HG03066 (cell line): ENCODE data around the gene ARHGAP8.

Source experiments
- ATAC-seq: cut with Tn5 transposase; IDR thresholded peaks from one replicate; pipeline ENCODE4 v1.9.1; 2021; ENCODE audit warnings: low read depth; ENCODE audit not compliant: unreplicated experiment

ARHGAP8 gene

GRCh38 chr22:44724416-44724815, 28.0 kb upstream of the ARHGAP8 start:
- ATAC-seq, result no peak

GRCh38 chr22:44724859-44725258, 27.5 kb upstream of the ARHGAP8 start:
- no peak for ATAC-seq

- no peak for ATAC-seq
Measured at GRCh38 chr22:44726439-44726838, 25.9 kb upstream of the ARHGAP8 start.

- no peak for ATAC-seq
Measured at GRCh38 chr22:44727148-44727547, 25.2 kb upstream of the ARHGAP8 start.

DNA sequence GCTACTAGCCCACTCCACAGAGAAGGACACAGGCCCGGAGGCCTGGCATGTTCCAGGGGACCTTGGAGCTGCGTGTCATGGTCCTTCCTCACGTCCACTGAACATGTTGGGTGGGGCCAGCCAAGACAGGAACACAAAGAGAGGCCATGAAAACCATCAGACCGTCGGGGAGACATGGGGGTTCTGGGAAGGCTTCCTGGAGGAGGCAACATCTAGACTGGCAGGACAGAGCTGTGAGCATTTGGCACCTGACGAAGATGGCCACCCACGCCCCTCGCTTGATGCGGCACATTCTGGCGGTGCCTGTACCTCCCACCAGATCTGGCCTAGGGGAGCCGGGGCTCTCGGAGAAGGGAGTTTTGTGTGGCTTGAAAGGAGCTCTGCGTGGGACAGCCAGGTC, 24.7 kb upstream of the ARHGAP8 start:
- no peak for ATAC-seq

DNA sequence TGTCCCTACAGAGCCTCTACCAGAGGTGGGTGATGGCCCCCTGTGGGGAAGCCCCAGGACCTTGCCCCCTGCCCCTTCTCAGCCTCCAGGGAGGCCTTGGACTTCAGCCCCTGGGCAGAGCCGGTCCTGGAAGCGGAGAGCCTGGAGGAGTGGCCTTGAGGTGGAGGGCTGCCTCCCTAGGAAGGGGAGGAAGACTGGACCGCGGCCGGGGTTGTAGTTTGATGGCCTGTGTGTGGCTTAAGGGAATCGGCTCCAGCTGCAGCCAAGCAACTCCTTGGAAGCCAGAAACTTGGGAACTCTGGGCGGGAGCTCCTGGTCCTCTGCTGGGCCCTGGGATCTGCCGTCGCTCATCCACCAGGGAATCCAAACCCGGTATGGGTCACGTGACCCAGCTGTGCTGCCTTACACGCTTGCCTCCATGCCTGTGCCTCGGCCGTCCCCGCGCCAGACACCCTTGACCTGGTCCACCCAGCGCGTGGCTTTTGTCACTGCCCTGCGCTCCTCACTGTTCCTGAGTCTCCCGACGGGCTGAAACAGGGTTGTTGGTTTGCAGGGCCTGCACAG, 23.5 kb upstream of the ARHGAP8 start:
- no peak for ATAC-seq

- no peak for ATAC-seq
Measured at GRCh38 chr22:44729391-44730021, 22.9 kb upstream of the ARHGAP8 start.

- ATAC-seq, result no peak
Measured at GRCh38 chr22:44730022-44730393, 22.4 kb upstream of the ARHGAP8 start.

- no peak for ATAC-seq
Measured at GRCh38 chr22:44730490-44731356, 21.7 kb upstream of the ARHGAP8 start.

- no peak for ATAC-seq
Measured at GRCh38 chr22:44731357-44731970, 20.9 kb upstream of the ARHGAP8 start.

DNA sequence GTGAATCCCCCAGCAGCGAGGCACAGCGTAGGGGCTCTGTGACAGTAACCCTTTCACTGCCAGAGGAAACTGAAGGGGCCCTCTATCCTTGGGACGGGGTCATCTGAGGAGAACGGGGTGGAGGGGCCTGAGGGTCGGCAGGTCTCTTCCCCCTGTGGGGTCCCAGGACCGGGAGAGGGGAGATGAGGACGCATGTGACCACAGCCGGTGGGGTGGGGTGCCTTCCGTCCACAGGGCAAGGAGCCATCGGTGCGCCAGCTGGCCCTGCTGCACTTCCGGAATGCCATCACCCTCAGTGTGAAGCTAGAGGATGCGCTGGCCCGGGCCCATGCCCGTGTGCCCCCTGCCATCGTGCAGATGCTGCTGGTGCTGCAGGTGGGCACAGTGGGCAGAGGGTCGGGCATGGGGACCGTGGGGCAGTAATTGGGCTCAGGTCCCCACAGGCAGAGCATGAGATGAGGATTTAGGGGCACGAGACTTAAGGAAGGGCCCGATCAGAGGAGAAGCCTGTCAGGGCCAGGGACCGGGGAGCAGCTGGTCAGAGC, 20.3 kb upstream of the ARHGAP8 start:
- ATAC-seq, result no peak

- no peak for ATAC-seq
Measured at GRCh38 chr22:44732661-44733060, 19.7 kb upstream of the ARHGAP8 start.

DNA sequence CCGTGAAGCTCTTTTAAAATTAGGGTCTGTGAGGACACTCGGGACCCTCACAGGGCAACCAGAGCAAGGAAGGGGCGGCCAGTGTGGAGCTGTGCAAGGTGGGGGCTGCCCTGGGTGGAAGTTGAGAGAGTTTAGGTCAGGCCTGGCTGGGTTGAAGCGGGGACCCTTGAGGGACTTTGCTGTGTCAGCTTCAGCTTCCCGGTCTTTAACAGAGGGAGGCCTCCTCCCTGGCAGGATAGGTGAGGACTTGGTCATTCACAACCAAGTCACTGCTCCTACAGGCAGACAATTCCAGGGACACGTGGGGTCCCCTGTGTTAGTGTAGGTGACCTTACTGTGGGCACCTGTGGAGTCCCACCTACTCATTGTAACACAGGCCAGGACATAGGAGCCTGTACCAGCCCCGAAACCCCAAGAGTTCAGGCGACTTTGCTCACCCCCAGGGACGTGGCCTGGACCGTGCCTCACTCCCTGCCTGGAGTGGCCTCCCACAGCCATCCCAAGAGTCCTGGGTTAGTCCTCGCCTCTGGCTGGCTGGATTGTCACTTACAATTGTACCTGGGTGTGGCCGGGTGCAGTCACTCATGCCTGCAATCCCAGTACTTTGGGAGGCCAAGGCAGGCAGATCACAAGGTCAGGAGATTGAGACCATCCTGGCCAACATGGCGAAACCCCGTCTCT, 18.8 kb upstream of the ARHGAP8 start:
- no peak for ATAC-seq

DNA sequence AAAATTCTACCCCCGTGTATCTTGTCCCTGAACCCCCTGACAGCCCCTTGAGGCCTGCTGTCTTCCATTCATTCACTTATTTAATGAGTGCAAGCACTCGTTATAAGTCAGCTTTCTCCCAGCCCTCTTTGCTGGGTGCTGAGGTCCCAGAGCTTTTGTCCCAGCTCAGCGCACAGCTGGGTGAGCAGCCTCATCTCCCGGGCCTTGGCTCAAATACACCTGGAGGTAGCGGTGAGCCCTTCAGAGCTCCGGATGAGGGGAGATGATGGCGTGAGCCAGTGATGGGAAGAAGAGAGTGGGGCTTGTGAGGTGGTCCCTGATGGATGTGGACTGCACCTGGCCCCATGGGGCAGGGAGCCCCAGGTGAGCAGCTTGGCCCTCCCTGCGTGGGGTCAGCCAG, 18.1 kb upstream of the ARHGAP8 start:
- no peak for ATAC-seq

DNA sequence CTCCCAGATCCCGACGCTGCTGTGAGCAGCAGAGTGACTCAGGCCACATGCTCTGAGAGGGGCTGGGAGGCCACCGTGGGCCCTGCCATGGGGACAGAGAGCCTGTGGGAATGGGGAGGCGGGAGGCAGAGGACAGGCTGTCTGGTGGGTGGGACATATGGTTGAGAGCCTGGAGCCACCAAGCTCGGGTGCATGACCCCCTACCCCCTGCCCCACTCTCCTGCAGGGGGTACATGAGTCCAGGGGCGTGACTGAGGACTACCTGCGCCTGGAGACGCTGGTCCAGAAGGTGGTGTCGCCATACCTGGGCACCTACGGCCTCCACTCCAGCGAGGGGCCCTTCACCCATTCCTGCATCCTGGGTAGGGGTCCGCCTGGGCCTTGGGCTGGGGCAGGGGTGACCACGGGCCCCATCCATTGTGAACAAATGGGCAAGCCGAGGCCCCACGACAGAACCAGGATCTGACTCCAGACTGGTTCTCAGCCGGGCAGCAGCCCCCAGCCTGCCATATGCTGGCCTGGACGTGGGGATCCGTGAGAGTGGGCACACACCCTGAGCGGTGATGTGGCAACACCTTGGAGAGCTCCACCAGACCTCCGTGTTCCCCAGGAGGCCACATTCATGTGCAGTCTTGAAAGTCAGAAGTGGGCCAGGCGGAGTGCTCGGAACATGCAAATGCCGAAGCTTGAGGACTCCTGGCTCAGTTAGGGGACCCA, 17.4 kb upstream of the ARHGAP8 start:
- no peak for ATAC-seq

GRCh38 chr22:44735518-44736428, 16.6 kb upstream of the ARHGAP8 start:
- ATAC-seq, result no peak

GRCh38 chr22:44736581-44737405, 15.6 kb upstream of the ARHGAP8 start:
- ATAC-seq, result no peak
